Activated naive CD4-positive, alpha-beta T cell treated with anti-CD3 and anti-CD28 coated beads for 36 hours (primary cell): ENCODE results near the gene HELZ. TPM values are rescaled to one million over a fixed set of nuclear protein-coding genes. Genes with fewer than 3 reads are reported as not detected.
"Not testable (repeated sequence)": the region's sequence is repeated elsewhere in the genome, so short reads cannot be mapped to it uniquely, and the experiment has no call there.

Experiments
- CTCF ChIA-PET: fragments of 350-600 bp; sonication (Branson Sonifier 250); formaldehyde crosslinking; loops from one replicate; lab custom pipeline; 2021; ENCODE audit warnings: antibody characterized with exemption; lab: Charles Lee
- DNase-seq: peaks from one replicate; pipeline ENCODE4 v3.0.0-alpha.2; 2020
- H3K27ac Mint-ChIP-seq: one replicate; pipeline ENCODE4 v1.8.0; 2021; ENCODE audit warnings: mild to moderate bottlenecking, mixed read lengths
- H3K27me3 Mint-ChIP-seq: one replicate; pipeline ENCODE4 v1.8.0; 2021; ENCODE audit warnings: low read depth, mixed read lengths
- H3K36me3 Mint-ChIP-seq: one replicate; pipeline ENCODE4 v1.8.0; 2021; ENCODE audit warnings: low read depth, mixed read lengths
- H3K4me1 Mint-ChIP-seq: one replicate; pipeline ENCODE4 v1.8.0; 2021; ENCODE audit warnings: low read depth, mixed read lengths
- H3K4me3 Mint-ChIP-seq: one replicate; pipeline ENCODE4 v1.8.0; 2021; ENCODE audit warnings: mild to moderate bottlenecking, moderate library complexity, mixed read lengths
- H3K9me3 Mint-ChIP-seq: one replicate; pipeline ENCODE4 v1.8.0; 2021; ENCODE audit warnings: mixed read lengths
- intact Hi-C: fragments of 100-400 bp; cut with micrococcal nuclease; formaldehyde crosslinking; loops from one replicate; pipeline ENCODE4 v1.15.1; 2023
- total RNA-seq, 2 experiments: library from RNA; stranded (reverse); gene quantifications; one replicate each; pipeline ENCODE4 v1.2.3, GENCODE V29; 2021

Gene HELZ
- total RNA-seq, 2 experiments from 2014 or later, result 34.7 to 39.5 TPM

- CTCF ChIA-PET, result no interaction called here
- no peak overlapping the region for H3K4me3 Mint-ChIP-seq
- H3K36me3 Mint-ChIP-seq, result no peaks in the 10 kb centered on the region
- H3K9me3 Mint-ChIP-seq, result peaks cover 3% of the 10 kb centered on the region
- intact Hi-C loops, result loop anchor here (5.0 kb wide), 1 partner anchor 37 kb away; no protein-coding TSS in a partner anchor
- no peaks in the 10 kb centered on the region for H3K27me3 Mint-ChIP-seq
- peak; percentile 41 for DNase-seq
- H3K4me1 Mint-ChIP-seq, result peaks cover 23% of the 10 kb centered on the region
- H3K27ac Mint-ChIP-seq, result no peak overlapping the region
Measured at GRCh38 chr17:67258821-67259468, 13.9 kb upstream of the HELZ start.

GRCh38 chr17:67256075-67256732 is 11.2 kb upstream of the HELZ start:
- CTCF ChIA-PET, result no interaction called here
- peak; percentile 14 for DNase-seq

GRCh38 chr17:67253384-67253783 is 8.4 kb upstream of the HELZ start:
- intact Hi-C loops, result no loop called here
- peaks cover 3% of the 10 kb centered on the region for H3K9me3 Mint-ChIP-seq
- H3K4me3 Mint-ChIP-seq, result no peak overlapping the region
- H3K27me3 Mint-ChIP-seq, result no peaks in the 10 kb centered on the region
- no peak for DNase-seq
- H3K4me1 Mint-ChIP-seq, result peaks cover 9% of the 10 kb centered on the region
- CTCF ChIA-PET, result no interaction called here
- H3K27ac Mint-ChIP-seq, result no peak overlapping the region
- H3K36me3 Mint-ChIP-seq, result no peaks in the 10 kb centered on the region

More at GRCh38 chr17:67256075-67256732, 11.2 kb upstream of the HELZ start:
- no peaks in the 10 kb centered on the region for H3K36me3 Mint-ChIP-seq
- H3K27me3 Mint-ChIP-seq, result no peaks in the 10 kb centered on the region
- no peak overlapping the region for H3K4me3 Mint-ChIP-seq
- no peak overlapping the region for H3K27ac Mint-ChIP-seq
- H3K9me3 Mint-ChIP-seq, result peaks cover 3% of the 10 kb centered on the region
- peaks cover 23% of the 10 kb centered on the region for H3K4me1 Mint-ChIP-seq
- intact Hi-C loops, result loop anchor here (1.0 to 5.0 kb wide), 2 partner anchors 12 to 34 kb away; no protein-coding TSS in a partner anchor

GRCh38 chr17:67251586-67251985 is 6.6 kb upstream of the HELZ start:
- intact Hi-C loops, H3K27me3 Mint-ChIP-seq, H3K4me1 Mint-ChIP-seq, H3K4me3 Mint-ChIP-seq, H3K9me3 Mint-ChIP-seq, DNase-seq, H3K36me3 Mint-ChIP-seq, H3K27ac Mint-ChIP-seq: not testable (repeated sequence)
- CTCF ChIA-PET, result interaction anchor here (0.6 to 0.7 kb wide), 2 partner anchors 29 to 51 kb away, joined by 3 to 7 read pairs; no protein-coding TSS in a partner anchor

- Mint-ChIP-seq H3K27ac (no peak overlapping the region), H3K9me3 (no peaks in the 10 kb centered on the region), H3K36me3 (peaks cover 2% of the 10 kb centered on the region), H3K4me1 (peaks cover 11% of the 10 kb centered on the region), H3K27me3 (peaks cover 5% of the 10 kb centered on the region), H3K4me3 (no peak overlapping the region)
- intact Hi-C loops, result loop anchor here (5.0 to 10.0 kb wide), 2 partner anchors 119 to 577 kb away; partner anchors contain the start of genes BPTF and PSMD12
- no peak for DNase-seq
- CTCF ChIA-PET, result no interaction called here
Measured at GRCh38 chr17:67248291-67248690, 3.3 kb upstream of the HELZ start.

GRCh38 chr17:67247416-67247900 is 2.5 kb upstream of the HELZ start:
- Mint-ChIP-seq H3K4me1 (peaks cover 16% of the 10 kb centered on the region), H3K36me3 (peaks cover 4% of the 10 kb centered on the region), H3K27ac (no peak overlapping the region), H3K4me3 (no peak overlapping the region), H3K9me3 (no peaks in the 10 kb centered on the region), H3K27me3 (peaks cover 5% of the 10 kb centered on the region)
- CTCF ChIA-PET, result no interaction called here
- intact Hi-C loops, result loop anchor here (5.0 to 10.0 kb wide), 2 partner anchors 120 to 577 kb away; partner anchors contain the start of genes BPTF and PSMD12
- DNase-seq, result no peak

- DNase-seq, result peak; percentile 23
- peaks cover 5% of the 10 kb centered on the region for H3K27me3 Mint-ChIP-seq
- peak overlapping the region; percentile 70 for H3K4me3 Mint-ChIP-seq
- peaks cover 20% of the 10 kb centered on the region for H3K4me1 Mint-ChIP-seq
- H3K36me3 Mint-ChIP-seq, result peaks cover 5% of the 10 kb centered on the region
- H3K9me3 Mint-ChIP-seq, result no peaks in the 10 kb centered on the region
- H3K27ac Mint-ChIP-seq, result no peak overlapping the region
- CTCF ChIA-PET, result no interaction called here
- intact Hi-C loops, result loop anchor here (5.0 to 10.0 kb wide), 2 partner anchors 120 to 578 kb away; partner anchors contain the start of genes BPTF and PSMD12
Measured at GRCh38 chr17:67246653-67247415, 1.8 kb upstream of the HELZ start.

- intact Hi-C loops, result loop anchor here (5.0 to 10.0 kb wide), 2 partner anchors 121 to 578 kb away; partner anchors contain the start of genes BPTF and PSMD12
- H3K27me3 Mint-ChIP-seq, result peaks cover 5% of the 10 kb centered on the region
- H3K36me3 Mint-ChIP-seq, result peaks cover 7% of the 10 kb centered on the region
- CTCF ChIA-PET, result no interaction called here
- no peak for DNase-seq
- peak overlapping the region; percentile 70 for H3K4me3 Mint-ChIP-seq
- H3K27ac Mint-ChIP-seq, result no peak overlapping the region
- H3K4me1 Mint-ChIP-seq, result peaks cover 25% of the 10 kb centered on the region
- H3K9me3 Mint-ChIP-seq, result no peaks in the 10 kb centered on the region
Measured at GRCh38 chr17:67246403-67246652, 1.3 kb upstream of the HELZ start.

- H3K27ac Mint-ChIP-seq, result no peak overlapping the region
- DNase-seq, result peak; percentile 60
- no peaks in the 10 kb centered on the region for H3K9me3 Mint-ChIP-seq
- intact Hi-C loops, result loop anchor here (5.0 to 10.0 kb wide), 2 partner anchors 121 to 579 kb away; partner anchors contain the start of genes BPTF and PSMD12
- peaks cover 7% of the 10 kb centered on the region for H3K36me3 Mint-ChIP-seq
- peaks cover 30% of the 10 kb centered on the region for H3K4me1 Mint-ChIP-seq
- H3K27me3 Mint-ChIP-seq, result peaks cover 5% of the 10 kb centered on the region
- CTCF ChIA-PET, result no interaction called here
- peak overlapping the region; percentile 84 for H3K4me3 Mint-ChIP-seq
Measured at GRCh38 chr17:67245694-67246402, 852 bp upstream of the HELZ start.

GRCh38 chr17:67244431-67245072 is 444 bp downstream of the HELZ start:
- CTCF ChIA-PET, result interaction anchor here (0.6 to 0.8 kb wide), 2 partner anchors 24 to 44 kb away, joined by 4 to 7 read pairs; no protein-coding TSS in a partner anchor
- H3K9me3 Mint-ChIP-seq, result no peaks in the 10 kb centered on the region
- intact Hi-C loops, result loop anchor here (1.0 to 10.0 kb wide), 3 partner anchors 12 to 580 kb away; partner anchors contain the start of genes BPTF and PSMD12
- peaks cover 43% of the 10 kb centered on the region for H3K4me1 Mint-ChIP-seq
- peaks cover 15% of the 10 kb centered on the region for H3K36me3 Mint-ChIP-seq
- H3K27ac Mint-ChIP-seq, result peak overlapping the region; percentile 76
- peaks cover 5% of the 10 kb centered on the region for H3K27me3 Mint-ChIP-seq
- no peak for DNase-seq
- peak overlapping the region; percentile 78 for H3K4me3 Mint-ChIP-seq

GRCh38 chr17:67243284-67243683 is 1.7 kb downstream of the HELZ start:
- CTCF ChIA-PET, result no interaction called here

More at GRCh38 chr17:67243284-67243683, 1.7 kb downstream of the HELZ start:
- intact Hi-C loops, result loop anchor here (10.0 kb wide), 1 partner anchor 582 kb away; the partner anchor contains the start of gene BPTF
- Mint-ChIP-seq H3K4me3 (peak overlapping the region; percentile 78), H3K4me1 (peaks cover 45% of the 10 kb centered on the region), H3K9me3 (no peaks in the 10 kb centered on the region), H3K36me3 (peaks cover 21% of the 10 kb centered on the region), H3K27me3 (peaks cover 5% of the 10 kb centered on the region), H3K27ac (peak overlapping the region; percentile 0)
- DNase-seq, result no peak
